ENCODE results near the gene LSM3. TPM values are rescaled to one million over a fixed set of nuclear protein-coding genes. Genes with fewer than 3 reads are reported as not detected.

Gene LSM3
- 3.4 and 9.3 TPM in 2 replicates for total RNA-seq

GRCh38 chr3:14178247-14179113, at the start of gene LSM3, which contains the start of gene XPC:
Gene LSM3, plus strand, starts transcription at chr3:14178817. Its CDS starts 44 bp downstream, at chr3:14178861.
Gene XPC, minus strand, starts transcription at chr3:14178601. Its CDS starts 33 bp downstream, at chr3:14178568.

Other genes starting within 250 kb of the LSM3 start
- 7.7 and 13.5 TPM in 2 replicates for gene CHCHD4, start 53.9 kb upstream of the LSM3 start, total RNA-seq
- gene TMEM43, start 53.8 kb upstream of the LSM3 start, total RNA-seq = 64.0 and 103 TPM in 2 replicates
- 13.9 and 33.8 TPM in 2 replicates for gene XPC, start 216 bp upstream of the LSM3 start, total RNA-seq
- gene SLC6A6, start 223.8 kb downstream of the LSM3 start, total RNA-seq = 34.5 and 116 TPM in 2 replicates

Measured in mesangial cell (primary cell).